ENCODE measurements around the gene ARPC4. TPM values are rescaled to one million over a fixed set of nuclear protein-coding genes. Genes with fewer than 3 reads are reported as not detected.

Gene ARPC4
- total RNA-seq, 1 donor from 2014 or later: 148 TPM

DNA sequence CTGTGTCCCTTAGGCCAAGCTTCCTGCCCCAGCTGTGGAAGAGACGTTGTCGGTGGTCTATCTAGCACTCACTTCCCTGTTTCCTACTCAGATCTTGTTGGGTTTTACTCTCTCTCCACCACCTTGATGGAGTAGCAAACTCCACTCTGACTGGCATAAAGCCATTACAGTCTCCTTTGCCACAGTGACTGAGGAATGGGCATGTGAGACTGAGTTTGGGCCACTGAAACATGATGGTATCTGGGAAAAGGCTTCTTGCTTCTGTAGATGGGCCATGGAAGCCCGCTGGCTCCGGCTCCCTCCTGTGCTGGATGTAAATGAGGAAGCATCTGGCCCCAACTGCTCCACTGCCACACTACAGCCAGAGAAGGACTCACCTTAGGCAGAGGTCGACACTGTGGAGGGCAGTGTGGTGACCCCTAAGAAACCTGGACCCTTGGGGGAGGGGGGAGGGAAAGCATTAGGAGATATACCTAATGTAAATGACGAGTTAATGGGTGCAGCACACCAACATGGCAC, 13.7 kb upstream of the ARPC4 start:
- no peak for DNase-seq
- Histone ChIP-seq H3K9me3 (no peaks in the 10 kb centered on the region), H3K27ac (no peak overlapping the region), H3K4me3 (no peak overlapping the region), H3K4me1 (peaks cover 21% of the 10 kb centered on the region), H3K27me3 (no peaks in the 10 kb centered on the region), H3K36me3 (peaks cover 40% of the 10 kb centered on the region)
- TF ChIP-seq, protein P1, sequence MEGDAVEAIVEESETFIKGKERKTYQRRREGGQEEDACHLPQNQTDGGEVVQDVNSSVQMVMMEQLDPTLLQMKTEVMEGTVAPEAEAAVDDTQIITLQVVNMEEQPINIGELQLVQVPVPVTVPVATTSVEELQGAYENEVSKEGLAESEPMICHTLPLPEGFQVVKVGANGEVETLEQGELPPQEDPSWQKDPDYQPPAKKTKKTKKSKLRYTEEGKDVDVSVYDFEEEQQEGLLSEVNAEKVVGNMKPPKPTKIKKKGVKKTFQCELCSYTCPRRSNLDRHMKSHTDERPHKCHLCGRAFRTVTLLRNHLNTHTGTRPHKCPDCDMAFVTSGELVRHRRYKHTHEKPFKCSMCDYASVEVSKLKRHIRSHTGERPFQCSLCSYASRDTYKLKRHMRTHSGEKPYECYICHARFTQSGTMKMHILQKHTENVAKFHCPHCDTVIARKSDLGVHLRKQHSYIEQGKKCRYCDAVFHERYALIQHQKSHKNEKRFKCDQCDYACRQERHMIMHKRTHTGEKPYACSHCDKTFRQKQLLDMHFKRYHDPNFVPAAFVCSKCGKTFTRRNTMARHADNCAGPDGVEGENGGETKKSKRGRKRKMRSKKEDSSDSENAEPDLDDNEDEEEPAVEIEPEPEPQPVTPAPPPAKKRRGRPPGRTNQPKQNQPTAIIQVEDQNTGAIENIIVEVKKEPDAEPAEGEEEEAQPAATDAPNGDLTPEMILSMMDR (IDR thresholded peaks at IDR 0.05): no peak
- intact Hi-C loops (cut with DNase I): no loop called here
- peak; percentile 5 for ATAC-seq

DNA sequence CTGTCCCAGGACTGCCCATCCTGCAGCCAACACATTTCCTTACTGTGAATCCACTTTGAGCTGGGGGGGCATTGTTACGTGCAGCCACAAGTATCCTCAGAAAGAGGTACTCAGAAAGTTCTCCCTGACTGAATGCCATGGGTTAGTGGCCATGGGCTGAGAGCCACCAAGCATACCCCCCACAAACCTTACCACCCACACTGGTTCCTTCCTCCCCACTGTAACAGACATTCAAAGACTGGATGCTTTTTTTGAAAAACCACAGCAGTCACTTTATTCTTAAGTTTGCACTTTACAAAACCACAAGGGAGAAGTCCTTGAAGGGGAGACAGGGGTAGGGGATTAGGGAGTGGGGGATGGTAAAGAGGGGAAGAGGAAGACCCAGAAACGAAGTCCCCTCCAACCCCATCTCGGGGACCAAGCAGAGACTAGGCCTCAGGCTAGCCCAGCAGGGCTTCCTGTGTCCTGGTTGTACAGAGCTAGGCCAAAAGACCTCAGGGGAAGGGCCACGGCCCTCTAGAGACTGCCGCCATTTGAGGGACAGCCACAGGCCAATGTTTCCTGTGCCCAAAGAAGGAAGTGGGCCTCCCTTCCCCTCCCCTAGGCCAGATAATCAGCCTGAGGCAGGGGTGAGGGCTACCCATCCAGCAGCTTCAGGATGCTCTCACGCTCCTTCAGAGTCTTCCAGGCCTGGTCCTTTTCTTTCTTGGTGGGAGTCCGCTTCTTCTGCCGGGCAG, 13.0 kb upstream of the ARPC4 start:
- Histone ChIP-seq H3K27ac (peak overlapping the region; percentile 74), H3K27me3 (no peaks in the 10 kb centered on the region), H3K36me3 (peaks cover 48% of the 10 kb centered on the region), H3K9me3 (no peaks in the 10 kb centered on the region), H3K4me3 (no peak overlapping the region), H3K4me1 (peaks cover 21% of the 10 kb centered on the region)
- DNase-seq: no peak
- TF ChIP-seq, protein P1 (IDR thresholded peaks at IDR 0.05): no peak
- ATAC-seq: peak; percentile 70
- intact Hi-C loops (cut with DNase I): no loop called here

DNA sequence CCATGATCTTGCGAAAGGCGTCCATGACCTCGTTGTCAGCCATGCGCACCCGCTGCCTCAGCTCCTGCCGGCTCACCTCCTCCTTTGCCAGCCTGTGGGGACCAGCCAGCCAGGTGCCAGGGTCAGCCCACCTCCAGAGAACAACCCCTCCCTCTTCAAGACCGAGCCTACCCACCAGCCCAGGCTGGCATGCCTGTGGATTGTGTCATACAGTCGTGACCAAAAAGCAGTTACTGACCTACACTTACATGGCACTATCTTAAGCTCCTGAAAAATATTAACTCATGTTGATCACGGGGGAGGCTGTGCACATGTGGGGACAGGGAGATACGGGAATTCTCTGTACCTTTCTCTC, 12.4 kb upstream of the ARPC4 start:
- DNase-seq: no peak
- no peaks in the 10 kb centered on the region for H3K9me3 ChIP-seq

DNA sequence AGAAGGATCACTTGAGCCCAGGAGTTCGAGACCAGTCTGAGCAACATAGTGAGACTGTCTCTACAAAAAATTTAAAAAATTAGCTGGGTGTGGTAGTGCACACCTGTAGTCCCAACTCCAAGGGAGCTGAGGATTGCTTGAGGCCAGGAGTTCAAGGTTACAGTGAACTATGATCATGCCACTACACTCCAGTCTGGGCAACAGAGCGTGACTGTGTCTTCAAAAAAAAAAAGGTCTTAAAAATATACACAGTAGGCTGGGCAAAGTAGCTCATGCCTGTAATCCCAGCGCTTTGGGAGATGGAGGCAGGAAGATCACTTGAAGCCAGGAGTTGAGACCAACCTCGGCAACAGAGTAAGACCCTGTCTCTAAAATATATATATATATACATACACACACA, 12.0 kb upstream of the ARPC4 start:
- H3K36me3 ChIP-seq: peaks cover 58% of the 10 kb centered on the region
- no peaks in the 10 kb centered on the region for H3K9me3 ChIP-seq
- H3K4me3 ChIP-seq: no peak overlapping the region
- TF ChIP-seq, protein P1 (IDR thresholded peaks at IDR 0.05): no peak
- no peak for DNase-seq
- no peak for ATAC-seq
- no peaks in the 10 kb centered on the region for H3K27me3 ChIP-seq
- intact Hi-C loops (cut with DNase I): no loop called here
- H3K27ac ChIP-seq: peak overlapping the region; percentile 74
- H3K4me1 ChIP-seq: peaks cover 21% of the 10 kb centered on the region

More for the DNA sequence above, 12.4 kb upstream of the ARPC4 start:
- Histone ChIP-seq H3K4me1 (peaks cover 21% of the 10 kb centered on the region), H3K27me3 (no peaks in the 10 kb centered on the region), H3K36me3 (peaks cover 53% of the 10 kb centered on the region), H3K27ac (peak overlapping the region; percentile 74), H3K4me3 (no peak overlapping the region)
- TF ChIP-seq, protein P1 (IDR thresholded peaks at IDR 0.05): no peak
- intact Hi-C loops (cut with DNase I): no loop called here
- no peak for ATAC-seq

DNA sequence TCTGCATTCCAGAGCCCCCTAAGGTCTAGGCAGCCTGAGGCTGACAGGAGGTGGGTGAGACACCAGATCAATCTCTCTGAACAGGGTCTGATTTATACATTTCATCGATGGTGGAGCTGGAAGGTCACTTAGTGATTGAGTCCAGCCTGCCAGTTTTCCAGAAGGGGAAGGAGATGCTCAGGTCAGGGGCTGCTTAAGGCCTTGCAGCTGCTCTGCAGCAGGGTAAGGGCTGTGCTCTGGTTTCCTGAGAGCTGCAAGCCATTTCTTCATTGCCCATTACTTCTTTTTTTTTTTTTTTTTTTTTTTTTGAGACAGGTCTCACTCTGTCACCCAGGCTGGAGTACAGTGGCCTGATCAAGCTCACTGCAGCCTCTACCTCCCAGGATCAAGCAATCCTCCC, 11.3 kb upstream of the ARPC4 start:
- H3K4me1 ChIP-seq: peaks cover 21% of the 10 kb centered on the region
- no peaks in the 10 kb centered on the region for H3K9me3 ChIP-seq
- intact Hi-C loops (cut with DNase I): no loop called here
- TF ChIP-seq, protein P1 (IDR thresholded peaks at IDR 0.05): no peak
- no peak for ATAC-seq
- H3K36me3 ChIP-seq: peaks cover 64% of the 10 kb centered on the region
- DNase-seq: no peak
- no peaks in the 10 kb centered on the region for H3K27me3 ChIP-seq
- H3K4me3 ChIP-seq: no peak overlapping the region
- H3K27ac ChIP-seq: no peak overlapping the region

Data from upper lobe of right lung (tissue), 1 donor.